ENCODE results near the gene TSSK3. TPM values are rescaled to one million over a fixed set of nuclear protein-coding genes. Genes with fewer than 3 reads are reported as not detected.

TSSK3 gene
- total RNA-seq, 1 donor from 2014 or later, result 6.1 TPM

- Mint-ChIP-seq H3K36me3 (ENCODE audit: low read depth) (peaks cover 38% of the 10 kb centered on the region), H3K27me3 (no peaks in the 10 kb centered on the region), H3K4me3 (peak overlapping the region; percentile 86), H3K4me1 (peaks cover 61% of the 10 kb centered on the region), H3K27ac (no peak overlapping the region), H3K9me3 (no peaks in the 10 kb centered on the region)
- ChIA-PET CTCF (interaction anchor here (0.7 to 3.4 kb wide), 11 partner anchors 15 to 119 kb away, joined by 3 to 15 read pairs (median 6); partner anchors contain the start of gene BSDC1), POLR2A (interaction anchor here (0.5 to 5.8 kb wide), 35 partner anchors 10 to 723 kb away, joined by 4 to 151 read pairs (median 8); partner anchors contain the start of genes BSDC1, CCDC28B, EIF3I and FAM167B)
- ATAC-seq (ENCODE audit: low read depth) (peak; percentile 4), DNase-seq (no peak)
- no peak for TF ChIP-seq CTCF (IDR thresholded peaks at IDR 0.05)
- intact Hi-C loops (cut with micrococcal nuclease), result loop anchor here (1.0 to 10.0 kb wide), 8 partner anchors 13 to 401 kb away; partner anchors contain the start of genes FAM229A, HDAC1, PTP4A2 and TSSK3
Observed at GRCh38 chr1:32335535-32335789, 26.9 kb upstream of the TSSK3 start.

DNA sequence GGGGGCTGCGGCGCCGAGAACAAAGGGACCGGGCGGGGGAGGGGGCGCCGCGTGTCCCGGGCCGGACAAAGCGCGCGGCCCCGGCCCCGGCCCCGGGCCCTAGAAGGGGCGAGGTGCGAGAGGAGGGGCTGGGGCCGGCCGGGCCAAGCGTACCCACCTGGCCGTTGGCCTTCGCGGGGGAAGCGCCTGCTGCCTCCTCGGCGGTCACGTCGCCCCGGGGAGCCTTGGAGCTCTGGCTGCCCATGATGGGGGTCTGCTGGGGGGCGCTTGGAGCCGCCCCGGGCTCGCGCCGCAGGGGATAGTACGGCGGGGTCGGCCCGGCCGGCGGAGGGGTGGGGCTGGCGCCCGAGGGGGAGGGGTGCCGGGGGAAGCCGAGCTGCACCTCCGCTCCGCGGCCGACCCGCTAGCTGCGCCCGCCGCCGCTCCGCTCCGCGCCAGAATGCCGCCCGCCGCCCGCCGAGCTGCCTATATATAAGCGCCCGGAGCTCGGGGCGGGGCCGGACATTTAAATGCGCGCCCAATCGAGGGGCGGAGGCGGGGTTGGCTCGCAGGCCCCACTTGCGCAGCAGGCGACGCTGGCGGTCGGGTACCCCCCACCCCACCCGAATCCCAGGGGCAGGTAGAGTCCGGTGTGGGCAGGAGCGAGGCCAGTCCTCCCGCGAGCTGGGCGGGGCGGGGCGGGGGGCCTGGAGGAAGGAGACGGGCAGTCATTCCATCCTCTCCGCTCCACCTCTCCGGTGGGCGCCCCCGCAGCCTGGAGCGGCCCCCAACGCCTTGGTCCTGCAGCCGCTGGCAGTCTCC is 26.3 kb upstream of the TSSK3 start, which contains the start of gene MARCKSL1:
Gene MARCKSL1, minus strand, starts transcription at position 444 of the 801 bp plus-strand sequence. Its CDS starts 200 bp downstream, at position 244.
- Mint-ChIP-seq H3K27me3 (no peaks in the 10 kb centered on the region), H3K9me3 (no peaks in the 10 kb centered on the region), H3K27ac (peak within 1 kb of the TSS; percentile 87), H3K4me1 (peaks cover 61% of the 10 kb centered on the region), H3K4me3 (peak within 1 kb of the TSS; percentile 86), H3K36me3 (ENCODE audit: low read depth) (peaks cover 33% of the 10 kb centered on the region)
- ChIA-PET POLR2A (interaction anchor here (0.5 to 5.8 kb wide), 43 partner anchors 8 to 723 kb away, joined by 3 to 151 read pairs (median 6); partner anchors contain the start of genes BSDC1, CCDC28B, EIF3I and FAM167B), CTCF (interaction anchor here (0.6 to 3.4 kb wide), 17 partner anchors 14 to 375 kb away, joined by 3 to 15 read pairs (median 4); partner anchors contain the start of gene BSDC1)
- ATAC-seq (ENCODE audit: low read depth) (peak; percentile 54), DNase-seq (peak; percentile 90)
- intact Hi-C loops (cut with micrococcal nuclease), result loop anchor here (1.0 to 10.0 kb wide), 15 partner anchors 14 to 401 kb away; partner anchors contain the start of genes BSDC1, CCDC28B, EIF3I and FAM229A
- no peak for TF ChIP-seq CTCF (IDR thresholded peaks at IDR 0.05)

GRCh38 chr1:32336591-32336932 is 25.8 kb upstream of the TSSK3 start:
- CTCF ChIA-PET, result interaction anchor here (0.6 to 3.4 kb wide), 13 partner anchors 14 to 375 kb away, joined by 3 to 15 read pairs (median 5); partner anchors contain the start of gene BSDC1
- Mint-ChIP-seq H3K4me1 (peaks cover 61% of the 10 kb centered on the region), H3K36me3 (ENCODE audit: low read depth) (peaks cover 27% of the 10 kb centered on the region), H3K4me3 (peak overlapping the region; percentile 72), H3K27me3 (no peaks in the 10 kb centered on the region), H3K9me3 (no peaks in the 10 kb centered on the region), H3K27ac (peak overlapping the region; percentile 72)
- intact Hi-C loops (cut with micrococcal nuclease), result loop anchor here (1.0 to 10.0 kb wide), 8 partner anchors 15 to 402 kb away; partner anchors contain the start of genes BSDC1, CCDC28B, EIF3I and PTP4A2
- TF ChIP-seq CTCF (IDR thresholded peaks at IDR 0.05), result no peak
- DNase-seq (peak; percentile 48), ATAC-seq (ENCODE audit: low read depth) (no peak)
- POLR2A ChIA-PET, result interaction anchor here (0.6 to 5.8 kb wide), 40 partner anchors 8 to 482 kb away, joined by 3 to 151 read pairs (median 6); partner anchors contain the start of genes BSDC1, CCDC28B, EIF3I and FAM167B

DNA sequence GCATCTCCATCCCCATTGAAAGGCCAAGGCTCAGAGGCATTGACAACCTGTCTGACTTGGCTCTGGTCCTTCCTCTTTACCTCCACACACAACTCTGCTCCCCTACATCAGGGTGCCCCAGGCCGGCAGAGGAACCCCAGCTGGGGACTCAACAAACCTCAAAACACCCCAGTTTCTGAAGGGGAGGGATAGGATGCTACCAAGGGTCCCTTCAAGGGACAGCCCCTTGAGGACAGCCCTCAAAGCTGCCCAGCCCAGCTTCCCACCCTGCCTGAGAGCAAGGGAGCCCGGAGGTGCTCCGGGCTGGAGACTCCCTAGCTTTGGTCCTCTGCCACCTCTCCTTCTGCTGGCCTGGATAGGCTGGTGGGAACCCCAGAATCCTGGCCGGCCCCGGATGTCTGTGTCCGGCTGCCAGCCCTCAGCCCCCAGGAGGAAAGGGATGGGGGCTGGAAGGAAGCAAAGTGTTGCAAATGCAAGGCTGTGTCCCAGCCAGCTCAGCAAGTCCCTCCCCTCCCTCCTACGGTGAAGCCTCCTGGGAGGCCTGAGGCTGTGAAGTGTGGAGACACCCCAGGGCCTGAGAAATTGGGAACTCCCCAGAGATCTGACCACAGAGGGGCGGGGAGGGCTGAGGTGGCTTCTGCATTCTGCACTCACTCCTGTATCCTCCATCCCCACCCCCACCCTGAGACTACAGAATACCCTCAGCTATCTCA is 25.2 kb upstream of the TSSK3 start:
- Mint-ChIP-seq H3K9me3 (no peaks in the 10 kb centered on the region), H3K27me3 (no peaks in the 10 kb centered on the region), H3K27ac (peak overlapping the region; percentile 72), H3K36me3 (ENCODE audit: low read depth) (peaks cover 22% of the 10 kb centered on the region), H3K4me1 (peaks cover 61% of the 10 kb centered on the region), H3K4me3 (peak overlapping the region; percentile 72)
- no peak for TF ChIP-seq CTCF (IDR thresholded peaks at IDR 0.05)
- peak; percentile 45 for ATAC-seq (ENCODE audit: low read depth)
- DNase-seq, result peak; percentile 56
- CTCF ChIA-PET, result interaction anchor here (0.8 to 3.4 kb wide), 10 partner anchors 10 to 121 kb away, joined by 3 to 15 read pairs (median 7); partner anchors contain the start of gene BSDC1
- POLR2A ChIA-PET, result interaction anchor here (0.5 to 5.8 kb wide), 27 partner anchors 8 to 479 kb away, joined by 3 to 151 read pairs (median 6); partner anchors contain the start of genes BSDC1, CCDC28B, EIF3I and FAM167B
- intact Hi-C loops (cut with micrococcal nuclease), result loop anchor here (1.0 to 10.0 kb wide), 9 partner anchors 14 to 402 kb away; partner anchors contain the start of genes BSDC1, CCDC28B, EIF3I and PTP4A2

Data from activated B cell treated with CpG ODN at 0.5 μM for 24 hours (primary cell).